CD14-positive monocyte (primary cell): ENCODE measurements around the gene ZNF492. TPM values are rescaled to one million over a fixed set of nuclear protein-coding genes. Genes with fewer than 3 reads are reported as not detected.

Source experiments
- DNase-seq, 3 donors: peaks; one replicate each; pipeline ENCODE4 v3.0.0-alpha.2; 2011 to 2022
- H2AFZ ChIP-seq: 2 replicates; pipeline ENCODE4 v1.6.0; 2012; ENCODE audit warnings: mild to moderate bottlenecking, low read depth, low read length, inconsistent platforms; ENCODE audit not compliant: insufficient read depth, poor library complexity, severe bottlenecking
- H3K27ac ChIP-seq, 2 donors: 1 replicate in 1 of 2; 2 replicates in 1 of 2; pipeline ENCODE4 v1.5.1; 2012 to 2013; ENCODE audit warnings: low read length in 2 of 2, control low read depth in 1 of 2, inconsistent platforms in 1 of 2, low read depth in 1 of 2, mild to moderate bottlenecking in 1 of 2
- H3K27me3 ChIP-seq, 2 donors: one replicate each; pipeline versions ENCODE4 v1.6.0 to v1.6.1; 2011 to 2013; ENCODE audit warnings: low read length in 2 of 2; ENCODE audit not compliant: control insufficient read depth in 2 of 2, insufficient read depth in 2 of 2
- H3K36me3 ChIP-seq, 2 donors: replicated peaks in 1 of 2; 1 replicate in 1 of 2; 2 replicates in 1 of 2; pipeline versions ENCODE4 v1.5.1 to v1.6.1; 2012 to 2013; ENCODE audit warnings: low read length in 2 of 2, control low read depth in 1 of 2, inconsistent platforms in 1 of 2, mild to moderate bottlenecking in 1 of 2; ENCODE audit not compliant: insufficient read depth in 2 of 2, control insufficient read depth in 1 of 2
- H3K4me1 ChIP-seq, 2 donors: 1 replicate in 1 of 2; 2 replicates in 1 of 2; pipeline versions ENCODE4 v1.5.1 to v1.6.1; 2012 to 2013; ENCODE audit warnings: low read length in 2 of 2, control low read depth in 1 of 2, inconsistent platforms in 1 of 2, mild to moderate bottlenecking in 1 of 2, moderate library complexity in 1 of 2; ENCODE audit not compliant: insufficient read depth in 2 of 2, control insufficient read depth in 1 of 2
- H3K4me2 ChIP-seq: replicated peaks from 2 replicates; pipeline ENCODE3; 2012; ENCODE audit warnings: low read length, moderate library complexity, mild to moderate bottlenecking; ENCODE audit not compliant: poor library complexity, severe bottlenecking; ENCODE audit errors: extremely low read depth
- H3K4me3 ChIP-seq, 3 experiments: fragments of 200-600 bp in 1 of 3; sonication (generic) in 1 of 3; replicated peaks in 1 of 3; 1 replicate in 2 of 3; 2 replicates in 1 of 3; pipeline ENCODE4 v1.5.1; 2011 to 2013; ENCODE audit warnings: low read length in 3 of 3, mild to moderate bottlenecking in 3 of 3, control low read depth in 2 of 3, low read depth in 2 of 3, inconsistent platforms in 1 of 3, moderate library complexity in 1 of 3
- H3K79me2 ChIP-seq: 2 replicates; pipeline ENCODE4 v1.6.0; 2012; ENCODE audit warnings: mild to moderate bottlenecking, control low read depth, inconsistent platforms, low read length, moderate library complexity; ENCODE audit not compliant: insufficient read depth
- H3K9ac ChIP-seq: 2 replicates; pipeline ENCODE4 v1.6.0; 2017; ENCODE audit warnings: low read length, mild to moderate bottlenecking; ENCODE audit not compliant: insufficient read depth, poor library complexity, severe bottlenecking
- H3K9me3 ChIP-seq, 2 donors: replicated peaks in 1 of 2; 1 replicate in 1 of 2; 2 replicates in 1 of 2; pipeline versions ENCODE4 v1.5.1 to v1.6.1; 2012 to 2013; ENCODE audit warnings: low read length in 2 of 2, control low read depth in 1 of 2; ENCODE audit not compliant: control insufficient read depth in 1 of 2, insufficient read depth in 1 of 2
- H4K20me1 ChIP-seq: 2 replicates; pipeline ENCODE4 v1.6.0; 2012; ENCODE audit warnings: mild to moderate bottlenecking, low read length, control low read depth, moderate library complexity; ENCODE audit not compliant: insufficient read depth
- H3K27ac Mint-ChIP-seq, 7 donors: one replicate each; pipeline ENCODE4 v1.8.0; 2020; ENCODE audit warnings: mild to moderate bottlenecking in 7 of 7, mixed read lengths in 7 of 7, moderate library complexity in 6 of 7, inconsistent platforms in 2 of 7
- H3K27me3 Mint-ChIP-seq, 3 donors: one replicate each; pipeline ENCODE4 v1.8.0; 2021 to 2022; ENCODE audit warnings: low read depth in 3 of 3, mild to moderate bottlenecking in 3 of 3, mixed read lengths in 3 of 3, moderate library complexity in 3 of 3, inconsistent platforms in 1 of 3
- H3K36me3 Mint-ChIP-seq, 2 donors: one replicate each; pipeline ENCODE4 v1.8.0; 2020; ENCODE audit warnings: mixed read lengths in 2 of 2, inconsistent platforms in 1 of 2, mild to moderate bottlenecking in 1 of 2
- H3K4me1 Mint-ChIP-seq: one replicate; pipeline ENCODE4 v1.8.0; 2020; ENCODE audit warnings: mild to moderate bottlenecking, mixed read lengths
- H3K4me3 Mint-ChIP-seq, 2 donors: one replicate each; pipeline ENCODE4 v1.8.0; 2020; ENCODE audit warnings: mild to moderate bottlenecking in 2 of 2, mixed read lengths in 2 of 2, moderate library complexity in 1 of 2
- H3K9me3 Mint-ChIP-seq, 7 donors: one replicate each; pipeline ENCODE4 v1.8.0; 2020 to 2022; ENCODE audit warnings: mixed read lengths in 7 of 7, mild to moderate bottlenecking in 6 of 7, moderate library complexity in 6 of 7, inconsistent platforms in 2 of 7
- WGBS: methylation state at CpG from one replicate; pipeline ENCODE4 v1.1.5; 2013; ENCODE audit warnings: missing lambda C conversion rate; ENCODE audit not compliant: insufficient coverage; 5-methylcytosine and 5-hydroxymethylcytosine counted together
- intact Hi-C, 2 donors: fragments of 100-400 bp; cut with micrococcal nuclease; formaldehyde crosslinking; loops; one replicate each; pipeline versions ENCODE4 v1.15.0 to v1.15.1; 2023
- polyA plus RNA-seq, 3 donors: library from polyadenylated mRNA; depleted of rRNA in 1 of 3; unstranded in 2 of 3; stranded (reverse) in 1 of 3; fragments of 300-500 nt in 2 of 3; fragments of >200 nt in 1 of 3; fragmentation: Illumina TruSeq in 2 of 3; gene quantifications; 1 replicate in 2 of 3; 2 replicates in 1 of 3; pipeline ENCODE4 v1.2.3, GENCODE V29; 2012 to 2021
- TF ChIP-seq, protein P1 (sequence below): fragments of 200-600 bp; IDR thresholded peaks from one replicate; pipeline ENCODE4 v1.8.0; 2022; ENCODE audit warnings: antibody characterized with exemption, mild to moderate bottlenecking

Gene ZNF492
- polyA plus RNA-seq, 3 donors, result 0.01 TPM; not detected in 2

DNA sequence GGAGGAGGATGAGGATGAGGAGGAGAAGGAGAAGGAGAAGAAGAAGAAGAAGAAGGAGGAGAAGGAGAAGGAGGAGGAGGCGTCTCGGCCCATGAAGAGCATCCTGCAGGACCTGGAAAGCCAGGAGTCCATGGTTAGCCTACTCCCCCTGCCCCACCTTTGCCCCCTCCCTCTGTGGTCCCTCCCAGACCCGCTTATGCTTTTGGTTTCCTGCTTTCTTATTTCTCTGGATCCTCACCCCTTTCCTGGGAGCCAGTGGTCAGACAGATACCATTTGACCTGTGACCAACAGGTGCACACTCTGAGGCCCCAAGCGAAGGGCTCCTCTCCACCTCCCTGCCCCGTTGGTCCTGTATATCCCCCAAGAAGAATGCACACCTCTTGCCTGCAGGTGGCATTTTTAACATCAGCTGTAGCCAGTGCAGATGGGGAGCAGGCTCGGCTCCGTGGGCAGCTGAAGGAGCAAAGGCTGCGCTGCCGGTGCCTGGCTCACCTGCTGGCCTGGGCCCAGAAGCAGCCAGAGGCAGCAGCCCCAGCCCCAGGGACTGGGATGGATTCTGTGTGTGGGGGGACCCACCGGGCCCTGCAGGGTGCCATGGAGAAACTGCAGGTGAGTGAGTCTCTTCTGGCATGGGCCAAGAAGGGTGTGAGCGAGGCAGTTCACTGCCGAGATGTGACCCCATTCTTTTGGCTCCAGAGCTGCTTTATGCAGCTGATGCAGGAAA, 32.1 kb upstream of the ZNF492 start:
- Mint-ChIP-seq H3K4me3 (no peak overlapping the region), H3K27ac (no peak overlapping the region), H3K36me3 (no peaks in the 10 kb centered on the region), H3K9me3 (peaks cover 57 to 95% (median 85%) of the 10 kb centered on the region in 7 donors), H3K4me1 (no peaks in the 10 kb centered on the region), H3K27me3 (peaks cover 0 to 5% (median 3%) of the 10 kb centered on the region in 3 donors)
- no peaks in the 10 kb centered on the region for H3K36me3 ChIP-seq
- no peaks in the 10 kb centered on the region for H3K79me2 ChIP-seq
- no peak overlapping the region for H3K4me3 ChIP-seq
- H3K27me3 ChIP-seq, result no peaks in the 10 kb centered on the region
- no peaks in the 10 kb centered on the region for H3K4me1 ChIP-seq
- TF ChIP-seq, protein P1, sequence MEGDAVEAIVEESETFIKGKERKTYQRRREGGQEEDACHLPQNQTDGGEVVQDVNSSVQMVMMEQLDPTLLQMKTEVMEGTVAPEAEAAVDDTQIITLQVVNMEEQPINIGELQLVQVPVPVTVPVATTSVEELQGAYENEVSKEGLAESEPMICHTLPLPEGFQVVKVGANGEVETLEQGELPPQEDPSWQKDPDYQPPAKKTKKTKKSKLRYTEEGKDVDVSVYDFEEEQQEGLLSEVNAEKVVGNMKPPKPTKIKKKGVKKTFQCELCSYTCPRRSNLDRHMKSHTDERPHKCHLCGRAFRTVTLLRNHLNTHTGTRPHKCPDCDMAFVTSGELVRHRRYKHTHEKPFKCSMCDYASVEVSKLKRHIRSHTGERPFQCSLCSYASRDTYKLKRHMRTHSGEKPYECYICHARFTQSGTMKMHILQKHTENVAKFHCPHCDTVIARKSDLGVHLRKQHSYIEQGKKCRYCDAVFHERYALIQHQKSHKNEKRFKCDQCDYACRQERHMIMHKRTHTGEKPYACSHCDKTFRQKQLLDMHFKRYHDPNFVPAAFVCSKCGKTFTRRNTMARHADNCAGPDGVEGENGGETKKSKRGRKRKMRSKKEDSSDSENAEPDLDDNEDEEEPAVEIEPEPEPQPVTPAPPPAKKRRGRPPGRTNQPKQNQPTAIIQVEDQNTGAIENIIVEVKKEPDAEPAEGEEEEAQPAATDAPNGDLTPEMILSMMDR, result no peak
- no peaks in the 10 kb centered on the region for H4K20me1 ChIP-seq
- WGBS, result 91% methylated on average over 9 of the region's 12 CpGs
- no peak overlapping the region for H3K9ac ChIP-seq
- intact Hi-C loops, result no loop called here
- H3K4me2 ChIP-seq, result no peak overlapping the region
- no peak overlapping the region for H3K27ac ChIP-seq
- no peak overlapping the region for H2AFZ ChIP-seq
- DNase-seq, result no peak
- peaks cover 95 to 98% of the 10 kb centered on the region in 2 donors for H3K9me3 ChIP-seq

DNA sequence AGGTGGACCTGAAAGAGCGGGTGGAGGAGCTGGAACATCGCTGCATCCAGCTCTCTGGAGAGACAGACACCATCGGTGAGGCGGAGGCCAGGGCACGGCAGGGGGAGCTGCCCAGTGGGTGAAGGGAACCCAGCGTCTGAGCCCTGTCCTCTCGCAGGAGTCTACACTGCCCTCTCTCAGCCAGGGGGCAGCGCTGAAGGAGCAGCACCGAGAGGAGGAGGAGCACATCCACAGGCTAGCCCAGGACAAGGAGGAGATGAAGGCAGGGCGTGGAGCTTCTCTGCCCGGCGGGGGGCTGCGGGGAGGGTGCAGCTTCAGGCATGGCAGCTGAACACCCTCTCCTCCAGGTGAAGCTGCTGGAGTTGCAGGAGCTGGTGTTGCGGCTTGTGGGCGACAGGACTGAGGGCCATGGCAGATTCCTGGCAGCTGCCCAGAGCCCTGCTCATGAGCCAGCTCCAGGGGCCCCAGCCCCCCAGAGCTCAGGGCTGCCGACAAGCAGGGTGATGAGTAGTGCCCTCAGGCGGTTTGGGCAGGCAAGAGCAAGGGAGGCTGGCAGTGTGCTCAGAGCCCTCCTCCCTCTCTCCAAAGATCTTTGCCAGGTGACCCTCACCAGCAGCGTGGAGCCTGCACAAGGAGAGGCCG, 31.4 kb upstream of the ZNF492 start:
- Mint-ChIP-seq H3K36me3 (no peaks in the 10 kb centered on the region), H3K4me3 (no peak overlapping the region), H3K4me1 (no peaks in the 10 kb centered on the region), H3K9me3 (peaks cover 63 to 98% (median 90%) of the 10 kb centered on the region in 7 donors), H3K27ac (no peak overlapping the region), H3K27me3 (peaks cover 0 to 5% (median 3%) of the 10 kb centered on the region in 3 donors)
- no peak overlapping the region for H2AFZ ChIP-seq
- H4K20me1 ChIP-seq, result no peaks in the 10 kb centered on the region
- H3K36me3 ChIP-seq, result no peaks in the 10 kb centered on the region
- no peak overlapping the region for H3K4me3 ChIP-seq
- H3K27me3 ChIP-seq, result no peaks in the 10 kb centered on the region
- no peaks in the 10 kb centered on the region for H3K4me1 ChIP-seq
- WGBS, result 75% methylated on average over 17 of the region's 19 CpGs
- TF ChIP-seq, protein P1, result no peak
- no peak overlapping the region for H3K27ac ChIP-seq
- intact Hi-C loops, result no loop called here
- H3K9me3 ChIP-seq, result peaks cover 95 to 98% of the 10 kb centered on the region in 2 donors
- no peak for DNase-seq
- H3K9ac ChIP-seq, result no peak overlapping the region
- H3K79me2 ChIP-seq, result no peaks in the 10 kb centered on the region
- no peak overlapping the region for H3K4me2 ChIP-seq
